ENCODE measurements around the gene STPG1. TPM values are rescaled to one million over a fixed set of nuclear protein-coding genes. Genes with fewer than 3 reads are reported as not detected.

The STPG1 gene
- total and polyA plus RNA-seq, 2 of the 13 experiments (the other 11 are each of a cell fraction or from before 2014, with no cell fraction given) = 3.4 to 4.3 TPM

DNA sequence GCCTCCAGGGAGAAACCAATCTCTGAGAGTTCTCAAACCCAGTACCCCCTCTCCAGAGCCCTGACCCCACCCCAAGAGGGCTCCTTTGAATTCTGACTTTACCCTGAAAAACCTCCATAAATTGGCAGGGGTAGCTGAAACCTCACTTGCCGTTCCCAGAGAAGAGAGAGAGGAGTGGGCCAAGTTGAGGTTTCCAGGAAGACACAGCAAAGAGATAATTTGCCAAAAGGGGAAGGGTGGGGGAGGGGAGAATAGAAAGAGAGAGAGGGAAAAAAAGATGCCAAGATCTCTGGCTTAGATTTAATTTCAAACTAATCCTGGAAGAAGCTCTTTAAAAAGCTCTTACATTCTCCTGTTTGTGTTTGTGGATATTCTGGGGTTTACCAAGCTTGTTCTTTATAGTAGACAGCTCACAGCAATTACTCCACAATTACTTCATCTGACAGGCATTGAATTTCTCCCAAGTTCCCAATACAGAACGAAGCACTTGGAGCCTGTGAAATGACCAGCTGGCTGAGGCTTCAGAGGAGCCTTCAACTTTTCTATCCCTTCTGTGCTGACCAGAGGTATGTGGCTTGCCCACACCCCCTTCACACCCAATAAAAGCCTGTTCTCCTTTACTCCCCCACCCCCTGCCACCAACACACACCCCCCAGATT, 95.5 kb downstream of the STPG1 start:
- no peak overlapping the region for H3K4me2 ChIP-seq (ENCODE audit: low read depth, low read length)
- POLR2A ChIA-PET = no interaction called here
- CTCF ChIA-PET (ENCODE audit: low intra/inter-chr PET ratio, low total read pairs) = no interaction called here

More for the DNA sequence above, 95.5 kb downstream of the STPG1 start:
- H4K20me1 ChIP-seq (ENCODE audit: insufficient read depth, low read length) = no peaks in the 10 kb centered on the region
- in situ Hi-C loops (cut with HindIII; ENCODE audit: extremely low pct_ligation_motif_present, low pct_unique_long_range_greater_than_20kb) (no loop called here), intact Hi-C loops (cut with micrococcal nuclease; ENCODE audit: unreplicated experiment) (no loop called here)
- H3K27me3 ChIP-seq (ENCODE audit: control insufficient read depth in 1 of 2, insufficient read depth in 2 of 2, low read length in 2 of 2) = peaks cover 4 to 21% of the 10 kb centered on the region in 2 experiments; a peak in 2 of 5 replicates
- H3K36me3 ChIP-seq (replicated peaks in 1 of 2; ENCODE audit: control insufficient read depth in 1 of 2, insufficient read depth in 2 of 2, low read length in 2 of 2) = no peaks in the 10 kb centered on the region
- ATAC-seq (no peak), DNase-seq (ENCODE audit: low spot score) (no peak), FAIRE-seq (no peak)
- 8% methylated on average over 2 of the region's 2 CpGs for WGBS (ENCODE audit: low lambda C conversion rate)
- no TSS peak for BruUV-seq (replicated peaks)
- no peak overlapping the region for H3K4me3 ChIP-seq (replicated peaks in 1 of 3; ENCODE audit: insufficient read depth in 1 of 3, low read depth in 2 of 3, low read length in 3 of 3)
- peaks cover 11% of the 10 kb centered on the region for H3K4me1 ChIP-seq (ENCODE audit: insufficient read depth, low read length)
- TF ChIP-seq, protein P1, sequence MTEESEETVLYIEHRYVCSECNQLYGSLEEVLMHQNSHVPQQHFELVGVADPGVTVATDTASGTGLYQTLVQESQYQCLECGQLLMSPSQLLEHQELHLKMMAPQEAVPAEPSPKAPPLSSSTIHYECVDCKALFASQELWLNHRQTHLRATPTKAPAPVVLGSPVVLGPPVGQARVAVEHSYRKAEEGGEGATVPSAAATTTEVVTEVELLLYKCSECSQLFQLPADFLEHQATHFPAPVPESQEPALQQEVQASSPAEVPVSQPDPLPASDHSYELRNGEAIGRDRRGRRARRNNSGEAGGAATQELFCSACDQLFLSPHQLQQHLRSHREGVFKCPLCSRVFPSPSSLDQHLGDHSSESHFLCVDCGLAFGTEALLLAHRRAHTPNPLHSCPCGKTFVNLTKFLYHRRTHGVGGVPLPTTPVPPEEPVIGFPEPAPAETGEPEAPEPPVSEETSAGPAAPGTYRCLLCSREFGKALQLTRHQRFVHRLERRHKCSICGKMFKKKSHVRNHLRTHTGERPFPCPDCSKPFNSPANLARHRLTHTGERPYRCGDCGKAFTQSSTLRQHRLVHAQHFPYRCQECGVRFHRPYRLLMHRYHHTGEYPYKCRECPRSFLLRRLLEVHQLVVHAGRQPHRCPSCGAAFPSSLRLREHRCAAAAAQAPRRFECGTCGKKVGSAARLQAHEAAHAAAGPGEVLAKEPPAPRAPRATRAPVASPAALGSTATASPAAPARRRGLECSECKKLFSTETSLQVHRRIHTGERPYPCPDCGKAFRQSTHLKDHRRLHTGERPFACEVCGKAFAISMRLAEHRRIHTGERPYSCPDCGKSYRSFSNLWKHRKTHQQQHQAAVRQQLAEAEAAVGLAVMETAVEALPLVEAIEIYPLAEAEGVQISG (CRISPR knock-in tag; IDR thresholded peaks at IDR 0.05) = no peak
- no peak for TF ChIP-seq MEF2D (CRISPR knock-in tag; IDR thresholded peaks at IDR 0.05)
- TF ChIP-seq PITX1 (CRISPR knock-in tag; IDR thresholded peaks at IDR 0.05) = no peak
- no peak for TF ChIP-seq PHF5A (CRISPR knock-in tag; IDR thresholded peaks at IDR 0.05; ENCODE audit: low read depth, unreplicated experiment)
- no peak for TF ChIP-seq ZNF674 (CRISPR knock-in tag; IDR thresholded peaks at IDR 0.05; ENCODE audit: low read depth)
- TF ChIP-seq, protein P2, sequence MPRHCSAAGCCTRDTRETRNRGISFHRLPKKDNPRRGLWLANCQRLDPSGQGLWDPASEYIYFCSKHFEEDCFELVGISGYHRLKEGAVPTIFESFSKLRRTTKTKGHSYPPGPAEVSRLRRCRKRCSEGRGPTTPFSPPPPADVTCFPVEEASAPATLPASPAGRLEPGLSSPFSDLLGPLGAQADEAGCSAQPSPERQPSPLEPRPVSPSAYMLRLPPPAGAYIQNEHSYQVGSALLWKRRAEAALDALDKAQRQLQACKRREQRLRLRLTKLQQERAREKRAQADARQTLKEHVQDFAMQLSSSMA (CRISPR knock-in tag; IDR thresholded peaks at IDR 0.05) = no peak
- TF ChIP-seq, protein P3, sequence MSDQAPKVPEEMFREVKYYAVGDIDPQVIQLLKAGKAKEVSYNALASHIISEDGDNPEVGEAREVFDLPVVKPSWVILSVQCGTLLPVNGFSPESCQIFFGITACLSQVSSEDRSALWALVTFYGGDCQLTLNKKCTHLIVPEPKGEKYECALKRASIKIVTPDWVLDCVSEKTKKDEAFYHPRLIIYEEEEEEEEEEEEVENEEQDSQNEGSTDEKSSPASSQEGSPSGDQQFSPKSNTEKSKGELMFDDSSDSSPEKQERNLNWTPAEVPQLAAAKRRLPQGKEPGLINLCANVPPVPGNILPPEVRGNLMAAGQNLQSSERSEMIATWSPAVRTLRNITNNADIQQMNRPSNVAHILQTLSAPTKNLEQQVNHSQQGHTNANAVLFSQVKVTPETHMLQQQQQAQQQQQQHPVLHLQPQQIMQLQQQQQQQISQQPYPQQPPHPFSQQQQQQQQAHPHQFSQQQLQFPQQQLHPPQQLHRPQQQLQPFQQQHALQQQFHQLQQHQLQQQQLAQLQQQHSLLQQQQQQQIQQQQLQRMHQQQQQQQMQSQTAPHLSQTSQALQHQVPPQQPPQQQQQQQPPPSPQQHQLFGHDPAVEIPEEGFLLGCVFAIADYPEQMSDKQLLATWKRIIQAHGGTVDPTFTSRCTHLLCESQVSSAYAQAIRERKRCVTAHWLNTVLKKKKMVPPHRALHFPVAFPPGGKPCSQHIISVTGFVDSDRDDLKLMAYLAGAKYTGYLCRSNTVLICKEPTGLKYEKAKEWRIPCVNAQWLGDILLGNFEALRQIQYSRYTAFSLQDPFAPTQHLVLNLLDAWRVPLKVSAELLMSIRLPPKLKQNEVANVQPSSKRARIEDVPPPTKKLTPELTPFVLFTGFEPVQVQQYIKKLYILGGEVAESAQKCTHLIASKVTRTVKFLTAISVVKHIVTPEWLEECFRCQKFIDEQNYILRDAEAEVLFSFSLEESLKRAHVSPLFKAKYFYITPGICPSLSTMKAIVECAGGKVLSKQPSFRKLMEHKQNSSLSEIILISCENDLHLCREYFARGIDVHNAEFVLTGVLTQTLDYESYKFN (CRISPR knock-in tag; conservative IDR thresholded peaks at IDR 0.05) = no peak
- H3K9ac ChIP-seq (ENCODE audit: insufficient read depth, low read depth, low read length) = no peak overlapping the region
- no peak overlapping the region for H2AFZ ChIP-seq (ENCODE audit: low read length)
- H3K9me3 ChIP-seq (ENCODE audit: low read length) = no peaks in the 10 kb centered on the region
- no peak overlapping the region for H3K27ac ChIP-seq (ENCODE audit: extremely low read length, insufficient read depth, low read length)
- H3K79me2 ChIP-seq (ENCODE audit: insufficient read depth, low read length) = no peaks in the 10 kb centered on the region

Data from HepG2 (cell line).